ENCODE measurements around the gene EME2. TPM values are rescaled to one million over a fixed set of nuclear protein-coding genes. Genes with fewer than 3 reads are reported as not detected.

EME2 gene
- polyA plus RNA-seq, 1 experiment = 2.4 TPM

- no peak for DNase-seq (ENCODE audit: low read depth, low spot score)
- Histone ChIP-seq H3K27me3 (ENCODE audit: control insufficient read depth, insufficient read depth, low read length) (no peaks in the 10 kb centered on the region), H3K27ac (ENCODE audit: low read depth, low read length) (no peak overlapping the region), H3K4me3 (ENCODE audit: low read depth, low read length) (no peak overlapping the region), H3K9me3 (ENCODE audit: control insufficient read depth, insufficient read depth, low read length) (no peaks in the 10 kb centered on the region; the same call in 1 of the 2 replicates)
- ChIA-PET CTCF (no interaction called here), POLR2A (interaction anchor here (1.5 kb wide), 1 partner anchor 8 kb away, joined by 4 read pairs; the partner anchor contains the start of genes EME2 and MRPS34)
- TF ChIP-seq CTCF (IDR thresholded peaks at IDR 0.05; ENCODE audit: low read depth, low read length) = no peak
These were observed 7.6 kb upstream of the EME2 start for GRCh38 chr16:1764971-1765370.

GRCh38 chr16:1765826-1766225 is 6.8 kb upstream of the EME2 start:
- TF ChIP-seq CTCF (IDR thresholded peaks at IDR 0.05; ENCODE audit: low read depth, low read length) = no peak
- Histone ChIP-seq H3K9me3 (ENCODE audit: control insufficient read depth, insufficient read depth, low read length) (peaks cover 6% of the 10 kb centered on the region; the same call in 1 of the 2 replicates), H3K4me3 (ENCODE audit: low read depth, low read length) (no peak overlapping the region), H3K27me3 (ENCODE audit: control insufficient read depth, insufficient read depth, low read length) (no peaks in the 10 kb centered on the region), H3K27ac (ENCODE audit: low read depth, low read length) (no peak overlapping the region)
- POLR2A ChIA-PET = no interaction called here
- DNase-seq (ENCODE audit: low read depth, low spot score) = no peak
- CTCF ChIA-PET = no interaction called here

GRCh38 chr16:1766231-1766630 is 6.4 kb upstream of the EME2 start:
- CTCF ChIA-PET = no interaction called here
- no peak overlapping the region for H3K4me3 ChIP-seq (ENCODE audit: low read depth, low read length)
- TF ChIP-seq CTCF (IDR thresholded peaks at IDR 0.05; ENCODE audit: low read depth, low read length) = no peak
- H3K27ac ChIP-seq (ENCODE audit: low read depth, low read length) = no peak overlapping the region
- POLR2A ChIA-PET = interaction anchor here (0.6 kb wide), 1 partner anchor 9 kb away, joined by 3 read pairs; no protein-coding TSS in a partner anchor
- DNase-seq (ENCODE audit: low read depth, low spot score) = no peak
- no peaks in the 10 kb centered on the region for H3K27me3 ChIP-seq (ENCODE audit: control insufficient read depth, insufficient read depth, low read length)
- H3K9me3 ChIP-seq (ENCODE audit: control insufficient read depth, insufficient read depth, low read length) = peaks cover 6% of the 10 kb centered on the region; the same call in 1 of the 2 replicates

GRCh38 chr16:1766701-1767100 is 5.9 kb upstream of the EME2 start:
- ChIA-PET POLR2A (interaction anchor here (0.6 kb wide), 1 partner anchor 9 kb away, joined by 3 read pairs; no protein-coding TSS in a partner anchor), CTCF (no interaction called here)
- DNase-seq (ENCODE audit: low read depth, low spot score) = no peak
- Histone ChIP-seq H3K27me3 (ENCODE audit: control insufficient read depth, insufficient read depth, low read length) (no peaks in the 10 kb centered on the region), H3K27ac (ENCODE audit: low read depth, low read length) (no peak overlapping the region), H3K4me3 (ENCODE audit: low read depth, low read length) (no peak overlapping the region), H3K9me3 (ENCODE audit: control insufficient read depth, insufficient read depth, low read length) (peaks cover 6% of the 10 kb centered on the region; the same call in 1 of the 2 replicates)
- no peak for TF ChIP-seq CTCF (IDR thresholded peaks at IDR 0.05; ENCODE audit: low read depth, low read length)

GRCh38 chr16:1767116-1767994 is 5.3 kb upstream of the EME2 start:
- CTCF ChIA-PET = no interaction called here
- Histone ChIP-seq H3K9me3 (ENCODE audit: control insufficient read depth, insufficient read depth, low read length) (peaks cover 6% of the 10 kb centered on the region; the same call in 1 of the 2 replicates), H3K4me3 (ENCODE audit: low read depth, low read length) (no peak overlapping the region), H3K27ac (ENCODE audit: low read depth, low read length) (no peak overlapping the region), H3K27me3 (ENCODE audit: control insufficient read depth, insufficient read depth, low read length) (no peaks in the 10 kb centered on the region)
- POLR2A ChIA-PET = no interaction called here
- TF ChIP-seq CTCF (IDR thresholded peaks at IDR 0.05; ENCODE audit: low read depth, low read length) = no peak
- no peak for DNase-seq (ENCODE audit: low read depth, low spot score)
